GM19193 (cell line): ENCODE results near the gene DRG2.

Experiments
- POLR2A ChIP-seq: IDR thresholded peaks from 4 replicates; pipeline ENCODE4 v1.6.1; 2011; ENCODE audit not compliant: insufficient read depth, insufficient read length; ENCODE audit errors: extremely low read depth

The DRG2 gene

DNA sequence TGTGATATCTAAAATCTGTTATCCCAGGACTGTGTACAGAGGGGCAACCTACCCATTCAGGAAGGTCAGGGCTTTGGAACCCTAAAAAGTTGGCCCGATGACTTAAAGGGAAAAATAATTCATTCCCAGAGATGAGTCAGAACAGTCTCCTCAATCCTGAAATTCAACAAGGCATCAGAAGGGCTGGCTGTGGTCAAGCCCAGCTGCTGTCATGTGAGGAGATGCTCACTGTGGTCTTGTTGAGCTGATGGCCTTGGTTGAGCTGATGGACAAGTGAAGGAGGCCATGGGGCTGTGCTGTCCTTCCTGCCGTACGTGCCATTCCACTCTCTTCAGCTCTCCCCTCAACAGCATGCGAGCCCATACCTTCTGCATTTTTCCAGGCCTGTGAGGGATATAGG lies 20.9 kb upstream of the DRG2 start:
- no peak for TF ChIP-seq POLR2A

DNA sequence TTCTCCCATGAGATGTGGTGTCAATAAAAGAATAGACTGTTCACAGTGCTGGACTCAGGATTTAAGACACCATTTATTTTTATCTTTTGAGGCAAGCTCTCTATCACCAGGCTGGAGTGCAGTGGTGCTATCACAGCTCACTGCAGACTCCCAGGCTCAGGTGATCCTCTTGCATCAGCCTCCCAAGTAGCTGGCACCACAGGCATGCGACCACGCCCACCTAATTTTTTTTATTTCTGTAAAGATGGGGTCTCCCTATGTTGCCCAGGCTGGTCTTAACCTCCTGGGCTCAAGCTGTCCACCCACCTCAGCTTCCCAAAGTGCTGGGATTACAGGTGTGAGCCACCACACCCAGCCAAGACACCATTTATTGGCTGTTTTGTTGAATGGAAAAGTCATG lies 18.6 kb upstream of the DRG2 start:
- TF ChIP-seq POLR2A: no peak

DNA sequence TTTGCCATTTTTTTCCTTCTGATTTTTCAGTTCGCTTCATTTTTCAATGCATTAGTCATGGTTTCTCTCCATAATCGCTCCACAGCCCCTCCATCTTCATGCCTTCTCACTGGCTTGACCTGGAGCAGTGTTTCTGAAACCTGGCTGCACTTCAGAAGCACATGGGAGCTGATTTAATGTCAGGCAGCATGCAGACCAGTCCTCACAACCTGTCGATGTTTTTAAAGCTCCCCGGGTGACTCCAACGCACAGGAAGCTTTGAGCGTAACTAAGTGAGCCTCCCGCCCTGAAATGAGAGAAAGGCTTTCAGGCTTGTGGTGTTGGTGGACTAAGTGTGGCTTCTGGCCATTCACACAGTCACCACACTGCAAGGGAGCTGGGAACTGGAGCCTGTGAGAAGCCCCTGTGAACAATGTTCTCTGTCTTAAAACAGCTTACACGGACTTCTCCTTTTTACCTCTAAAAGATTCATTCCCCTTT lies 16.8 kb upstream of the DRG2 start:
- TF ChIP-seq POLR2A: no peak

DNA sequence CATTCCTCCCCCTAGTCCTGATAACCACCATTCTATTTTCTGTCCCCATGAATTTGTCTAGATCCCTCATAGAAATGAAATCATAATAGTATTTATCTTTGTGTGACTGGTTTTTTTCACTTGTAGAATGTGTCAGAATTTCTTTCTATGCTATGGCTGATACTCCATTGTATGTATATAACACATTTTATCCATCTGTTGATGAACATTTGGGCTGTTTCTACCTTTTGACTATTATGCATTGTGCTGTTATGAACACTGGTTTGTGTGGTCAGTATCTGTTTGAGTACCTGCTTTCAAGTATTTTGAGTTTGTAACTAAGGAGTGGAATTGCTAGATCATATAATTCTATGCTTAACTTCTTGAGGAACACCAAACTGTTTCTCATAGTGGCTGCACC lies 16.0 kb upstream of the DRG2 start:
- TF ChIP-seq POLR2A: no peak

DNA sequence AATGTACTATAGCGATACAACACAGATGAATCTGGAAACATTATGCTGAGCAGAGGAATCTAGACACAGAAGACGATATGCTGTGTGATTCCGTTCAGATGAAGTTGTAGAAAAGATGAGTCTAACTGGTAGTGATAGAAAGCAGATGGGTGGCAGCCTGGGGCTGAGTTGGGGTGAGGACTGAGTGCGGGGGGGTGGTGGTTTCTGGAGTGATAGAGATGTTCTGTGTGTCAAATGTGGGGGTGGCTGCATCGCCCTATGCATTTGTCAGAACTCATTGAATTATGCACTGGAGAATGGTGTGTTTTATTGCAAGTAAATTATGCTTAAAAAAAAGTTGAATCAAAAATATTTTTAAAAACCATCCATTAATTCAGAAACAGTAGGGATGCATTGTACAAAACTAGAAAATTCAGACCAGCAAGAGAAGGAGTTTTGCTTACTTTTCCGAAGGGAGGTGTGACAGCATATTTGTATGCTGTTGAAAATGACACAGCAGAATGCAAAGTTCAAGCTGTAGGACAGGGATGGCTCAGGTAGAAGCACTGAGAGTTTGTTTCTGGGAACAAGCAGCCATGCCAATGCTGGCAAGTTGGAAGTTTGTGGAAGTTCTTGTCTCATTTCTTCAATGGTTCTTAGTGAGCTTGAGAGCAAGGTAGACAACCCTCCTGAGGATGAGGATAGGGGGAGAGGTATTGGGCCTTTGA lies 13.0 kb upstream of the DRG2 start:
- TF ChIP-seq POLR2A: no peak

DNA sequence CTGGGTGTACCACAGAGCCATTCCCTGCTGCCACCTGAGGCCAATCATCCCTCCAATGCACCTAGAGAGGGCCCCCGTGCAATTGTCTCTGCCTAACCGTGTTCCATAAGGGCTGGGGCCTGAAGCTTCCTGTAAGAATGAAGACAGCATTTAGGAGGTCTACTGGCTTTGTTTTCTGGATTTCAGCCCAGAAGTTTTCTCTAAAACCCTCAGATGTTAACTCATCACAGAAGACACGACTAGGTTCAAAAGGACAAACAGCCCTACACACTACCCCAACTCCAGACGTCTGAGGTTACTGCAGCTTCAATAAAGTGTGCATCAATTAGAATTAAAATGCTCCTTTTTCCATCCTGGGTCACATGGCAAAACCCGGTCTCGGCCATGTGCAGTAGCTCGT lies 10.8 kb upstream of the DRG2 start:
- TF ChIP-seq POLR2A: no peak

DNA sequence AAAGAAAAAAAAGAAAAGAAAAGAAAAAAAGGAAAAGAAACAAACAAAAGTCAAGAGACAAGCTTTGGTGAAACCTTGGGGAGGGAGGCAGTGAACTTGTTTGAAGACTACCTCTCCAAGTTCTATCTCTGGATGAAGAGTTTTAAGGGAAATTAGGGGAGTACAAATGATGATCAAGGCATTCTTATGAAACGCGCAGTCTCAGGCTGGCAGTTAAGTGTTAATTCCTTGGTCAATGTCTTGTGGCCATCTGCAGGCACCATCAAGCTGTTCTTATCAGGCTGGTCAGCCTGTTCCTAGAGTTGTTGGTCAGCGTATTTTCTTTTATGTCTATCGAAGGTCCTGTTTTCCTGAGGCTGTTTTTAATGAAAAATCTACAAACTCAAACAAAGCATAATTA lies 8.2 kb upstream of the DRG2 start:
- no peak for TF ChIP-seq POLR2A

DNA sequence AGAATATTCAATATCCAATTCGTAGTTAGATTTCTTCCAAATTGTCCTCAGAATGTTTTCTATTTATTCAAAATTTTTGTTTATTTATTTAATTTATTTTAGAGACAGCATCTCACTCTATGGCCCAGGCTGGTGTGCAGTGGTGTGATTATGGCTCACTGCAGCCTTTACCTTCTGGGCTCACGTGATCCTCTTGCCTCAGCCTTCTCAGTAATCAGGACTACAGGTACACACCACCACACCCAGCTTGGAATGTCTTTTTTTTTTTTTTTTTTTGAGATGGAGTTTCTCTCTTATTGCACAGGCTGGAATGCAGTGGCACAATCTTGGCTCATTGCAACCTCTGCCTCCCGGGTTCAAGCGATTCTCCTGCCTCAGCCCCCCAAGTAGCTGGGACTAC lies 3.5 kb upstream of the DRG2 start:
- TF ChIP-seq POLR2A: no peak

DNA sequence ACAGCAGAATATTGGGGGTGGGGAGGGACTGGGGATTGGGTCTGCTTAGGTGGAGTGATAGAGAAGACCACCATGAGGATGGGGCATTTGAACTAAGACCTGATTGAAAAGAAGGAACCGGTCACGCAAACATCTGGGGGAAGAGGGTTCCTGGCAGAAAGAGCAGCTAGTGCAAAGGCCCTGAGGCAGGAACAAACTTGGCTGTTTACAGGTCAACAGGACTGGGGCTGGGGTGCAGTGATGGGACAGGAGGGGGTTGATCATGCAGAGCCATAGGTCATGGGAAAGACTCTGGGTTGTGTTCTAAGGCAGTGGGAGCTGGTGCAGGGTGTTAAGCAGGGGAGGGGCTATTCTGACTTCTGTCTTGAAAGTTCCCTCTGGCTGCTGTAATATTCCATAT lies 1.9 kb downstream of the DRG2 start:
- TF ChIP-seq POLR2A: no peak

DNA sequence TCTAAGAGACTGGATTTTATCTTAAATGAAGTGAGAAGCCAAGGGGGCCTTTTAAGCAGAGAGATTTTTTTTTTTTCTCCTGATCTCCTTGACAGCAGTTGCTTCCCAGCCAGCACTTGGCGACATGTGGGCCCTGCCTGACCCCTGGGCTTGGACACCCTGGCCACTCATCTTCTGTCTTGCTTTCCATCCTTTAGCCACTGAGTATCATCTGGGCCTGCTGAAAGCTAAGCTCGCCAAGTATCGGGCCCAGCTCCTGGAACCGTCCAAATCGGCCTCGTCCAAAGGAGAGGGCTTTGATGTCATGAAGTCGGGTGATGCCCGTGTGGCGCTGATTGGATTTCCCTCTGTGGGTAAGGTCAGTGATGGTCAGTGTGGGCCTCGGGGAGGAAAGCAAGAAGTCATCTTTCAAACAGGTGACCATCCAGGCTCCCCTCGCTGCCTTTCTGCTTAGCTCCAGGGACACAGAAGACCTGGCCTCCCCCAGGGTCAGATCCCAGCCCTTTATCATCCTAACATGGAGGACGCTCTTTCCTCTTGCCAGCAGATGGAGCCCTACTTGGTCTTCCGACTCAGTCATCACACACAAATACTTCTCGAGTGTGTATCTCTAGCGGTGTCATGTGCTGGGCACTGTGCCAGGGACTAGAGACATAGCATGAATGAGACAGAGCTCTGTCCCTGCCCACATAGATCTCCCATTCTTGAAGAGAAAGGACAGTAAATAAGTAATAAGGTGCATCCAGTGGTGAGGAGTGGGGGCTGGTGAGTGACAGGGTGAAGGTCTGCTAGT lies 6.1 kb downstream of the DRG2 start:
- TF ChIP-seq POLR2A: no peak

DNA sequence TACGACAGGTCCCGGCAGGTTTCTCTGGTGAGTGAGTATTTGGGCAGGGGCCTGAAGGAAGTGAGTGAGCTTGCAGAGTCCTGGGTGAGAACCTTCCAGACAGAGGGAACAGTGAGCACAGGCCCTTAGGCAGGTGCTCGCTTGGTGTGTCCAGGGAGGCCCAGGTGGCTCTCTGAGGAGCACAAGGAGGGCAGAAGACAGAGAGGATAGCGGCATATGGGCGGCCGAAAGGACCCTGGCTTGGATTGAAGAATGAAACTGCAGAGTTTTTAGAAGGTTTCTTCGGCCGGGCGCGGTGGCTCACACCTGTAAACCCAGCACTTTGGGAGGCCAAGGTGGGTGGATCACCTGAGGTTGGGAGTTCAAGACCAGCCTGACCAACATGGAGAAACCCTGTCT lies 6.7 kb downstream of the DRG2 start:
- TF ChIP-seq POLR2A: no peak

DNA sequence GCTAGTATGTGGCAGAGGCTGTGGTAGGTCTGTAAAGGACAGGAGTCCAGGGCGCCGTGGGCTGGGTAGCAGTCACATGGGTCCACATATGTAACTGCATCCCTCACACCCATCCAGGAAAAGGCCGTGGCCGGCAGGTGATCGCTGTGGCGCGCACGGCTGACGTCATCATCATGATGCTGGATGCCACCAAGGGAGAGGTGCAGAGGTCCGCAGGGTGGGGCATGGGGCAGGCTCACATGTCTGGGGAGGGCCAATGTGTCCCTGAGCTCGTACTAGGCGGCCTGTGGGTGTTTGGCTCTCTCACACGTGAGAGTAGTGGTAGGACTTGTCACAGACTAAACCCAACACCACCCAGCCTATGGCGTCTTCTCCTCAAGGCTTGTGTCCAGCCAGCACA lies 11.8 kb downstream of the DRG2 start:
- no peak for TF ChIP-seq POLR2A

DNA sequence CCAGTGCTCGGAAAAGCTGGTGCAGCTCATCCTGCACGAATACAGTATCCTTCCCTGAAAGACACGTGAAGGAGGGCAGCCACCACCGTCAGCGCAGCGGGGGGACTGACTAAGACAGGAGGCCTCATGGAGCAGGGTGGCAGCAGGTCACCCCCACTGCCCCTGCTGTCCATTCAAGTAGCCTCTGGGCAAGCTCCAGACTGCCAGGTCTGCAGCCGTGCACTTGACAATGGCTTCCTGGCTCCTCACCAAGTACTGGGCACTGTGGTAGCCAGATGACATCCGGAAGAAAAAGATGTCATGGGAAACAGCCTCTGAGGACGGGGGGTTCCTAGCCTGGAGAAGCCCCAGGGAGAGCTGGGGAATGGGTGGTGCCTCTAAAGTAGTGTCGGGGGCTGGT lies 12.9 kb downstream of the DRG2 start:
- no peak for TF ChIP-seq POLR2A

DNA sequence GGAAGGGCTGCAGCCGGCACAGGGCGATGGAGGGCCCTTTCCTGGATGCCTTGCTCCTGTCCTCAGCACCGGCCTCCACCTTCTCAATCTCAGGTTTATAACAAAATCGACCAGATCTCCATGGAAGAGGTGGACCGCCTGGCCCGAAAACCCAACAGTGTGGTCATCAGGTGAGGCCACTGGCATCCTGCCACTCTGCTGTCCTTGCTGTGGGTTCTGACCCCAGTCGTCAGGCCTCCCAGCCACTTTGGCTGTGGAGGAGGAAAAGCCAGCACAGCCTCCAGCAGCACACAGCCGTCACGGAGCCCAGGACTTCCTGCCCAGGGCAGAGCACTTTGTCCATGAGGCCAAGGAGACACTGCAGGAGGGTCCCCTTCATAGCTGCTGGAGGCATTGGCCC lies 14.1 kb downstream of the DRG2 start:
- no peak for TF ChIP-seq POLR2A

DNA sequence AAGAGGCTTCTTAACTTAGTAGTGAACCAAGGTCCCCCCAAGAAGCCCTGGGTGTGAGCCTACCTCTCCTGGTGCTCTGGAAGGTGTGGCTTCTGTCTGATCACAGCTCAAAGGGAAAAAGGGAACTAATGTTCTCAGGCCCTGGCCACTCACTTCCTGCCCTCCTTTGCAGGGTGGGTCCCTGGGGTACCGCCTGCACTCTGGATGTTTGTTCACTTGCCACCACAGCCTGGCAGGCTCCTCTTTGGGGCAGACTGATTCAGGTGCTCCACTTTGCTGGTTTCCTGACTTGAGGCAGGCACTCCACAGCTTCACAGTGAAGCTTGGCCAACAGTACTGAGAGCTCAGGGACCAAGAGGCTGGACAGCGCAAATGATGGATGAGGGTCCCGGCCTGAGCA lies 14.9 kb downstream of the DRG2 start:
- TF ChIP-seq POLR2A: no peak

DNA sequence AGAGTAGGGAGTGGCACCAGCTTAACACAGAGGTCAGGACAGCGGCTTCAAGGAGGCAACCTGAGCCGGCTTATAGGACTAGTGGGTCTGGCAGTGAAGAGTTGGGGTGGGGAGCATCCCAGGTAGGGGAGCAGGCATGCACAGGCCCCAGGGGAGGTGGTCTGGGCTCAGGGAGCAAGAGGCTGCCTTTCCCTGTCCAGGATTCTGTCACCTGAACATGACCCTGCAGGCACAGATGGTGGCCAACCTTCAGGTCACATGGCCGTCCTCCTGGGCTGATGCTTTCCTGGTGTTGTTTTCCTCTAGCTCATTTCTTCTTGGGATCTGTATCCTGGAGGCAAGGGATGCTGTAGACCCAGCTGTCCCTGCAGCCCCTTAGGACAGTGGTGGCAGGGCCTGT lies 17.3 kb downstream of the DRG2 start:
- no peak for TF ChIP-seq POLR2A
